Activated CD8-positive, alpha-beta memory T cell treated with anti-CD3 and anti-CD28 coated beads, Interleukin-2, amount 10 ng/mL, durations not matched to agents 7 days and 5 days (primary cell): Measurements from ENCODE around the gene ZNF24. TPM values are rescaled to one million over a fixed set of nuclear protein-coding genes. Genes with fewer than 3 reads are reported as not detected.
A peak's percentile ranks its signal among the peaks of the same experiment; 100 is the strongest.

Source experiments
- ATAC-seq: fragments of 150-1000 bp; cut with Tn5 transposase; one replicate; pipeline ENCODE4 v1.10.0; 2021; ENCODE audit warnings: moderate library complexity
- CTCF ChIA-PET: fragments of 350-600 bp; sonication (Branson Sonifier 250); formaldehyde crosslinking; loops from one replicate; lab custom pipeline; 2021; ENCODE audit warnings: antibody characterized with exemption; lab: Charles Lee
- DNase-seq: peaks from one replicate; pipeline ENCODE4 v3.0.0-alpha.2; 2020
- H3K27ac Mint-ChIP-seq: one replicate; pipeline ENCODE4 v1.8.0; 2021; ENCODE audit warnings: mild to moderate bottlenecking, mixed read lengths
- H3K27me3 Mint-ChIP-seq: one replicate; pipeline ENCODE4 v1.8.0; 2021; ENCODE audit warnings: mixed read lengths
- H3K36me3 Mint-ChIP-seq: one replicate; pipeline ENCODE4 v1.8.0; 2021; ENCODE audit warnings: mild to moderate bottlenecking, mixed read lengths
- H3K4me1 Mint-ChIP-seq: one replicate; pipeline ENCODE4 v1.8.0; 2021; ENCODE audit warnings: mixed read lengths
- H3K4me3 Mint-ChIP-seq: one replicate; pipeline ENCODE4 v1.8.0; 2021; ENCODE audit warnings: mild to moderate bottlenecking, moderate library complexity, mixed read lengths
- H3K9me3 Mint-ChIP-seq: one replicate; pipeline ENCODE4 v1.8.0; 2022; ENCODE audit warnings: low read depth, mixed read lengths
- total RNA-seq, 2 experiments: library from RNA; stranded (reverse); gene quantifications; one replicate each; pipeline ENCODE4 v1.2.3, GENCODE V29; 2021

The ZNF24 gene
- total RNA-seq, 2 experiments from 2014 or later = 44.2 to 51.7 TPM

GRCh38 chr18:35344736-35345459 is 678 bp upstream of the ZNF24 start:
- Mint-ChIP-seq H3K27me3 (peaks cover 3% of the 10 kb centered on the region), H3K4me3 (peak overlapping the region; percentile 92), H3K4me1 (peaks cover 27% of the 10 kb centered on the region), H3K36me3 (peaks cover 25% of the 10 kb centered on the region), H3K27ac (peak overlapping the region; percentile 90), H3K9me3 (no peaks in the 10 kb centered on the region)
- CTCF ChIA-PET = interaction anchor here (0.9 to 2.5 kb wide), 8 partner anchors 9 to 114 kb away, joined by 3 to 10 read pairs (median 3); partner anchors contain the start of genes ZNF397 and ZSCAN30
- DNase-seq (no peak), ATAC-seq (no peak)

DNA sequence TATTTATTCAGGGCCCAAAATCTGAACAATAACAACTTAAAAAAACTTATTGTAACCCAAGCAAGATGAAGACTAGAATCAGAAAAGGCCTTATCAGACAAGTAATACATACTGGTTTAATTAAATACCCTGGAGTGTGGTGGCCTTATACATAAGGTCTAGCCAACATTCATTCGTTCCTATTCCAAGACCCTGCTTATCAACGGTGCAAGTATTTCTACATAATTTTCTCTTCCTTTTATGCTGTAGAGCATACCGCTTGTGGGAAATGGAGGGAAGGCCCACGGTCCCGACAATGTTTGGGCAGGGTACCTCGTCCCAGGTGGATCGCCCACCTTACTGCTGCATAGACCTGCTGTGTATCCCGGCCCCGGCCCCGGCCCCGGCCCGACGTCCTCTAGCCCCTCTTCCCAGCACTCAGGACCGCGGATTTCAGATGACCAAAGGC is 708 bp downstream of the ZNF24 start:
- Mint-ChIP-seq H3K4me3 (peak overlapping the region; percentile 92), H3K27ac (peak overlapping the region; percentile 90), H3K27me3 (no peaks in the 10 kb centered on the region), H3K4me1 (peaks cover 35% of the 10 kb centered on the region), H3K9me3 (no peaks in the 10 kb centered on the region), H3K36me3 (peaks cover 39% of the 10 kb centered on the region)
- no peak for ATAC-seq
- CTCF ChIA-PET = interaction anchor here (1.4 to 2.5 kb wide), 2 partner anchors 54 to 103 kb away, joined by 7 to 10 read pairs; partner anchors contain the start of genes ZNF397 and ZSCAN30
- DNase-seq = no peak

- H3K9me3 Mint-ChIP-seq = peaks cover 2% of the 10 kb centered on the region
- H3K27ac Mint-ChIP-seq = no peak overlapping the region
- CTCF ChIA-PET = interaction anchor here (0.8 kb wide), 1 partner anchor 18 kb away, joined by 3 read pairs; no protein-coding TSS in a partner anchor
These were observed 6.9 kb downstream of the ZNF24 start for GRCh38 chr18:35337286-35337685.

DNA sequence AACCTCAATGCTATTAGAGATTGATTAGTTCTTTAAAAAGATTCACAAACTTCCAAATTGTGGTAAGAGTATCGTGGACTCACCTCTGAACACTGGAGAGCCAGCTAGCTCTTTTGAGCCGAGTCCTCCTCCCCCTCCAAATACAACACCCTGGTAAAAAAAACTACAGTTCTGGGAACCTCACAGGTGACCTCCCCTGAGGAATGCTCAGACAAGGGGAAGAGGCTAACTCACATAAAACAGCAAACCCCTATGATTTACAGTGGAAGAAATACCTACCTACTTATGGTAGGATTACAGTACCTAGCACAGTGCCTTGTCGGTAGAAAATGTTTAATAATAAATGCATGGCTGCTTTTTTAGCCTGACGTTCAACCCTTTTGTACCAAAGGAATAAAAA is 8.4 kb downstream of the ZNF24 start:
- peaks cover 83% of the 10 kb centered on the region for H3K36me3 Mint-ChIP-seq
- H3K4me3 Mint-ChIP-seq = no peak overlapping the region
- no peaks in the 10 kb centered on the region for H3K27me3 Mint-ChIP-seq
- DNase-seq (no peak), ATAC-seq (no peak)
- H3K27ac Mint-ChIP-seq = no peak overlapping the region
- H3K9me3 Mint-ChIP-seq = peaks cover 2% of the 10 kb centered on the region
- CTCF ChIA-PET = no interaction called here
- peaks cover 12% of the 10 kb centered on the region for H3K4me1 Mint-ChIP-seq

More at GRCh38 chr18:35337286-35337685, 6.9 kb downstream of the ZNF24 start:
- Mint-ChIP-seq H3K27me3 (no peaks in the 10 kb centered on the region), H3K36me3 (peaks cover 91% of the 10 kb centered on the region), H3K4me3 (no peak overlapping the region), H3K4me1 (peaks cover 14% of the 10 kb centered on the region)
- DNase-seq (no peak), ATAC-seq (no peak)

GRCh38 chr18:35334821-35335220 is 9.4 kb downstream of the ZNF24 start:
- CTCF ChIA-PET = no interaction called here
- Mint-ChIP-seq H3K27ac (no peak overlapping the region), H3K4me1 (peaks cover 9% of the 10 kb centered on the region), H3K4me3 (no peak overlapping the region), H3K27me3 (no peaks in the 10 kb centered on the region), H3K9me3 (peaks cover 2% of the 10 kb centered on the region), H3K36me3 (peaks cover 73% of the 10 kb centered on the region)
- no peak for ATAC-seq
- DNase-seq = no peak

- ATAC-seq = no peak
- no peak overlapping the region for H3K4me3 Mint-ChIP-seq
- CTCF ChIA-PET = no interaction called here
- H3K9me3 Mint-ChIP-seq = peaks cover 2% of the 10 kb centered on the region
- H3K36me3 Mint-ChIP-seq = peaks cover 67% of the 10 kb centered on the region
- H3K27me3 Mint-ChIP-seq = no peaks in the 10 kb centered on the region
- no peak for DNase-seq
- H3K4me1 Mint-ChIP-seq = peaks cover 3% of the 10 kb centered on the region
- no peak overlapping the region for H3K27ac Mint-ChIP-seq
These were observed 10.0 kb downstream of the ZNF24 start for GRCh38 chr18:35334212-35334611.

- Mint-ChIP-seq H3K27ac (no peak overlapping the region), H3K36me3 (peaks cover 42% of the 10 kb centered on the region), H3K27me3 (no peaks in the 10 kb centered on the region), H3K4me1 (no peaks in the 10 kb centered on the region), H3K9me3 (peaks cover 3% of the 10 kb centered on the region), H3K4me3 (no peak overlapping the region)
- no peak for DNase-seq
- CTCF ChIA-PET = interaction anchor here (1.5 kb wide), 1 partner anchor 99 kb away, joined by 5 read pairs; no protein-coding TSS in a partner anchor
- no peak for ATAC-seq
These were observed 12.7 kb downstream of the ZNF24 start for GRCh38 chr18:35331367-35332087.

DNA sequence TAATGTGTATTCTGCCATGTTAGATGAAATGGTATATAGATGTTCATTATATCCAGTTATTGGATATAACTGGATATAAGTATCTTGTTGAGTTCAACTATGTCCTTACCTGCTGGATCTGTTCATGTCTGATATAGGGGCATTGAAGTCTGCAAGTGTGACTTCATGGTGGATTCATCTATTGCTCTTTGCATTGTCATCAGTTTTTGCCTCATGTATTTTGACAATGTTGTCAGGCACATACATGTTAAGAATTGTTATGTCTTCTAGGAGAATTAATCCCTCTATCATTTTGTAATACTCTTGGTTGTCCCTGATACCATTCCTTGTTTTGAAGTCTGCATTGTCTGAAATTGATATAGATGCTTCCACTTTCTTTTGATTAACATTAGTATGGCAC is 15.4 kb downstream of the ZNF24 start:
- DNase-seq (no peak), ATAC-seq (no peak)
- Mint-ChIP-seq H3K36me3 (peaks cover 18% of the 10 kb centered on the region), H3K27me3 (no peaks in the 10 kb centered on the region), H3K9me3 (peaks cover 2% of the 10 kb centered on the region), H3K27ac (no peak overlapping the region), H3K4me3 (no peak overlapping the region), H3K4me1 (no peaks in the 10 kb centered on the region)
- CTCF ChIA-PET = no interaction called here

GRCh38 chr18:35326695-35327387 is 17.4 kb downstream of the ZNF24 start:
- H3K4me3 Mint-ChIP-seq = no peak overlapping the region
- no peaks in the 10 kb centered on the region for H3K4me1 Mint-ChIP-seq
- DNase-seq (no peak), ATAC-seq (no peak)
- no peaks in the 10 kb centered on the region for H3K27me3 Mint-ChIP-seq
- H3K9me3 Mint-ChIP-seq = peaks cover 4% of the 10 kb centered on the region
- H3K36me3 Mint-ChIP-seq = peaks cover 1% of the 10 kb centered on the region
- no peak overlapping the region for H3K27ac Mint-ChIP-seq
- CTCF ChIA-PET = interaction anchor here (1.0 to 1.4 kb wide), 2 partner anchors 39 to 59 kb away, joined by 3 read pairs; no protein-coding TSS in a partner anchor

GRCh38 chr18:35324926-35325655 is 19.1 kb downstream of the ZNF24 start:
- no peak for ATAC-seq
- no peak for DNase-seq
- Mint-ChIP-seq H3K9me3 (peaks cover 4% of the 10 kb centered on the region), H3K27me3 (no peaks in the 10 kb centered on the region), H3K4me1 (no peaks in the 10 kb centered on the region), H3K36me3 (peaks cover 1% of the 10 kb centered on the region), H3K27ac (no peak overlapping the region), H3K4me3 (no peak overlapping the region)
- CTCF ChIA-PET = no interaction called here

GRCh38 chr18:35322486-35323458 is 21.4 kb downstream of the ZNF24 start:
- CTCF ChIA-PET = no interaction called here
- no peak overlapping the region for H3K27ac Mint-ChIP-seq
- H3K4me1 Mint-ChIP-seq = no peaks in the 10 kb centered on the region
- H3K4me3 Mint-ChIP-seq = no peak overlapping the region
- peaks cover 3% of the 10 kb centered on the region for H3K36me3 Mint-ChIP-seq
- no peaks in the 10 kb centered on the region for H3K27me3 Mint-ChIP-seq
- ATAC-seq = no peak
- H3K9me3 Mint-ChIP-seq = peaks cover 2% of the 10 kb centered on the region
- no peak for DNase-seq

DNA sequence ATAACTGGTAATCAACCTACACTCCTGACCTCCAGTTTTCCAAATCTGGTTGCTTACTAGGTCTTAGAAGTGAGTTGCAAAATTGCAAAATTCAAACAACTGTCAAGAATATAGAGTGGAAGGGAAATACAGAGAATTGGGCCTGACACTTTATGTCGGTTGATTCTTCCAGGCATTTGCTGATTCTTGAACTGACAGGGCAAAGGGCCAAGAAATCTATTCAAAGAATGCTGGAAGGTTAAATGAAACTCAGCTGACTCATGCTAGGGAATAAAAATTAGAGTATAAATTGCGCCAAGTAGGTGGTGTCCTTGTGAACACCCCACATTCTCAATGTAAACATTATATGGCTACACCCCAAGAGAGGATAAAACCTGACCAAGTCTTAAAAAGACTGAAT is 32.7 kb downstream of the ZNF24 start:
- CTCF ChIA-PET = no interaction called here
- peaks cover 43% of the 10 kb centered on the region for H3K9me3 Mint-ChIP-seq
- H3K4me3 Mint-ChIP-seq = no peak overlapping the region
- no peaks in the 10 kb centered on the region for H3K4me1 Mint-ChIP-seq
- no peak for ATAC-seq
- no peak overlapping the region for H3K27ac Mint-ChIP-seq
- no peaks in the 10 kb centered on the region for H3K27me3 Mint-ChIP-seq
- H3K36me3 Mint-ChIP-seq = peaks cover 31% of the 10 kb centered on the region
- no peak for DNase-seq
